Tibial nerve (tissue), 4 donors: ENCODE measurements around the gene GMCL2. TPM values are rescaled to one million over a fixed set of nuclear protein-coding genes. Genes with fewer than 3 reads are reported as not detected.

Experiments used
- DNase-seq, 2 donors: peaks; one replicate each; pipeline ENCODE4 v3.0.0-alpha.2; 2019; ENCODE audit warnings: low spot score in 2 of 2
- H3K27ac ChIP-seq, 4 donors: fragments of 200-600 bp; sonication (generic) in 3 of 4; one replicate each; pipeline ENCODE4 v1.5.1; 2017 to 2019; ENCODE audit warnings: mild to moderate bottlenecking in 1 of 4
- H3K27me3 ChIP-seq, 2 donors: fragments of 200-600 bp; sonication (generic) in 1 of 2; one replicate each; pipeline versions ENCODE4 v1.5.1 to v1.6.0; 2017 to 2019
- H3K36me3 ChIP-seq, 3 donors: fragments of 200-600 bp; sonication (generic); one replicate each; pipeline ENCODE4 v1.5.1; 2018 to 2019
- H3K4me1 ChIP-seq, 4 donors: fragments of 200-600 bp; sonication (generic) in 3 of 4; one replicate each; pipeline ENCODE4 v1.5.1; 2017 to 2019
- H3K4me3 ChIP-seq, 4 donors: fragments of 200-600 bp; sonication (generic) in 3 of 4; one replicate each; pipeline ENCODE4 v1.5.1; 2017 to 2019; ENCODE audit warnings: mild to moderate bottlenecking in 1 of 4, moderate library complexity in 1 of 4
- H3K9me3 ChIP-seq, 4 donors: fragments of 200-600 bp; sonication (generic) in 3 of 4; one replicate each; pipeline ENCODE4 v1.5.1; 2017 to 2019
- EP300 ChIP-seq, 2 donors: sonication (generic); formaldehyde crosslinking; IDR thresholded peaks; one replicate each; pipeline ENCODE4 v1.6.1; 2017; ENCODE audit warnings: antibody characterized with exemption in 2 of 2, mild to moderate bottlenecking in 1 of 2
- POLR2A ChIP-seq, 2 donors: fragments of 450-650 bp; IDR thresholded peaks; one replicate each; pipeline ENCODE4 v1.6.1; 2017; ENCODE audit warnings: antibody characterized with exemption in 2 of 2, mild to moderate bottlenecking in 2 of 2, moderate library complexity in 2 of 2
- WGBS, 2 donors: methylation state at CpG; one replicate each; pipeline ENCODE4 v1.1.5; 2018; 5-methylcytosine and 5-hydroxymethylcytosine counted together
- total RNA-seq, 4 donors: library from RNA; depleted of rRNA; stranded (reverse); fragments of >200 nt; gene quantifications; one replicate each; pipeline ENCODE4 v1.1.0, GENCODE V29; 2016
- TF ChIP-seq, protein P1 (sequence below), 5 experiments: fragments of 200-600 bp in 3 of 5; fragments of 450-650 bp in 2 of 5; sonication (generic) in 3 of 5; IDR thresholded peaks; one replicate each; pipeline ENCODE4 v1.5.1; 2016 to 2019; ENCODE audit warnings: antibody characterized with exemption in 5 of 5, mild to moderate bottlenecking in 3 of 5, moderate library complexity in 2 of 5

The GMCL2 gene
- total RNA-seq, 4 donors from 2014 or later: not detected

DNA sequence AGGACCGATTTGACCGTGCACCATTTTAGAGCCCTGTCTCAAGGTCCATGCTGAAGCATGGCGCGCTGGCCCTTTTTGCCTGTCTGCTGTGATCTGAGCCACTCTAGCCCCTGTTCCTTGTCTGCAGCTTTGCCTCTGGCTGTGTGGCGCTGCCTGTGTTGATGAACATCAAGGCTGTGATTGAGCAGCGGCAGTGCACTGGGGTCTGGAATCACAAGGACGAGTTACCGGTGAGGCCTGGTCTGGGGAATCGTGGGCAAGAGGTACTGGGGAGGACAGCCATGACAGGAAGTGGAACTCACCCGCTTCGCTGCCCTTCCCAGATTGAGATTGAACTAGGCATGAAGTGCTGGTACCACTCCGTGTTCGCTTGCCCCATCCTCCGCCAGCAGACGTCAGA, 39.8 kb downstream of the GMCL2 start:
- no peak for DNase-seq
- 83 to 88% methylated on average over 15 of the region's 15 CpGs for WGBS, 2 donors
- H3K36me3 ChIP-seq: peaks cover 0 to 93% (median 28%) of the 10 kb centered on the region in 3 donors

GRCh38 chr5:178145965-178146820, 41.0 kb downstream of the GMCL2 start:
- WGBS, 2 donors: 57 to 73% methylated on average over 9 to 13 of the region's 14 CpGs
- no peaks in the 10 kb centered on the region for H3K9me3 ChIP-seq
- H3K4me3 ChIP-seq: no peak overlapping the region
- H3K27ac ChIP-seq: no peak overlapping the region
- H3K27me3 ChIP-seq: no peaks in the 10 kb centered on the region
- no peak for TF ChIP-seq EP300 (IDR thresholded peaks at IDR 0.05)
- TF ChIP-seq, protein P1, sequence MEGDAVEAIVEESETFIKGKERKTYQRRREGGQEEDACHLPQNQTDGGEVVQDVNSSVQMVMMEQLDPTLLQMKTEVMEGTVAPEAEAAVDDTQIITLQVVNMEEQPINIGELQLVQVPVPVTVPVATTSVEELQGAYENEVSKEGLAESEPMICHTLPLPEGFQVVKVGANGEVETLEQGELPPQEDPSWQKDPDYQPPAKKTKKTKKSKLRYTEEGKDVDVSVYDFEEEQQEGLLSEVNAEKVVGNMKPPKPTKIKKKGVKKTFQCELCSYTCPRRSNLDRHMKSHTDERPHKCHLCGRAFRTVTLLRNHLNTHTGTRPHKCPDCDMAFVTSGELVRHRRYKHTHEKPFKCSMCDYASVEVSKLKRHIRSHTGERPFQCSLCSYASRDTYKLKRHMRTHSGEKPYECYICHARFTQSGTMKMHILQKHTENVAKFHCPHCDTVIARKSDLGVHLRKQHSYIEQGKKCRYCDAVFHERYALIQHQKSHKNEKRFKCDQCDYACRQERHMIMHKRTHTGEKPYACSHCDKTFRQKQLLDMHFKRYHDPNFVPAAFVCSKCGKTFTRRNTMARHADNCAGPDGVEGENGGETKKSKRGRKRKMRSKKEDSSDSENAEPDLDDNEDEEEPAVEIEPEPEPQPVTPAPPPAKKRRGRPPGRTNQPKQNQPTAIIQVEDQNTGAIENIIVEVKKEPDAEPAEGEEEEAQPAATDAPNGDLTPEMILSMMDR (IDR thresholded peaks at IDR 0.05): peak; percentile 34 to 66 (median 43)
- peaks cover 0 to 18% (median 0%) of the 10 kb centered on the region in 4 donors for H3K4me1 ChIP-seq
- H3K36me3 ChIP-seq: peaks cover 0 to 100% (median 28%) of the 10 kb centered on the region in 3 donors
- DNase-seq: peak in 1 of 2 donors; percentile 59

More for the DNA sequence above, 39.8 kb downstream of the GMCL2 start:
- Histone ChIP-seq H3K9me3 (no peaks in the 10 kb centered on the region), H3K4me1 (peaks cover 0 to 30% (median 5%) of the 10 kb centered on the region in 4 donors), H3K4me3 (no peak overlapping the region), H3K27ac (no peak overlapping the region), H3K27me3 (no peaks in the 10 kb centered on the region)
- TF ChIP-seq POLR2A (IDR thresholded peaks at IDR 0.05): no peak
- no peak for TF ChIP-seq EP300 (IDR thresholded peaks at IDR 0.05)
- TF ChIP-seq, protein P1 (IDR thresholded peaks at IDR 0.05): no peak

GRCh38 chr5:178143901-178144300, 43.3 kb downstream of the GMCL2 start:
- no peak for DNase-seq
- Histone ChIP-seq H3K36me3 (peaks cover 0 to 97% (median 27%) of the 10 kb centered on the region in 3 donors), H3K4me1 (peaks cover 0 to under 1% (median 0%) of the 10 kb centered on the region in 4 donors), H3K4me3 (no peak overlapping the region), H3K27ac (no peak overlapping the region), H3K9me3 (no peaks in the 10 kb centered on the region), H3K27me3 (no peaks in the 10 kb centered on the region)
- TF ChIP-seq POLR2A (IDR thresholded peaks at IDR 0.05) (no peak), EP300 (IDR thresholded peaks at IDR 0.05) (no peak)
- TF ChIP-seq, protein P1 (IDR thresholded peaks at IDR 0.05): no peak
- WGBS, 2 donors: 68 to 75% methylated on average over 6 to 7 of the region's 10 CpGs

DNA sequence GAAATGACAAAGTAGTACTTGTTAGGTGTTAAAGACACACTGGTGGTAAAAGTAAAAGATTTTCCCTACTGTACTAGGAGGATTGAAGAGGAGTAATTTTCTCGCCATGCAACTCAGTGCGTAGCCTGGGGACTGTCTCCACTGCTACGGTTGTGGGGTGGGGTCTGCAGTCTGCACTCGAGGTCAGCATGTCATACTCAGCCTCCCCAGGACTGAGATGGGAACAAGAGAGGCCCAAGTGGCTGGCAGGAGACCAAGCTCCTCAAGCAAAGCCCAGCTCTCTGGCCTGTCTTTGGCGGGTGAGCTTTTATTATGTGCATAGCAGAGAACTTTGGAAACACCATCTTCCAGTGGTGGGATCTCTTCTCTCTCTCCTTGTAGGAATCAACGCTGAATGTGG, 43.9 kb downstream of the GMCL2 start:
- no peaks in the 10 kb centered on the region for H3K27me3 ChIP-seq
- no peaks in the 10 kb centered on the region for H3K4me1 ChIP-seq
- H3K9me3 ChIP-seq: no peaks in the 10 kb centered on the region
- peaks cover 0 to 96% (median 21%) of the 10 kb centered on the region in 3 donors for H3K36me3 ChIP-seq
- no peak for DNase-seq
- H3K4me3 ChIP-seq: no peak overlapping the region
- WGBS, 2 donors: 83 to 86% methylated on average over 6 of the region's 6 CpGs
- TF ChIP-seq EP300 (IDR thresholded peaks at IDR 0.05): no peak
- TF ChIP-seq POLR2A (IDR thresholded peaks at IDR 0.05): no peak
- TF ChIP-seq, protein P1 (IDR thresholded peaks at IDR 0.05): no peak
- no peak overlapping the region for H3K27ac ChIP-seq

DNA sequence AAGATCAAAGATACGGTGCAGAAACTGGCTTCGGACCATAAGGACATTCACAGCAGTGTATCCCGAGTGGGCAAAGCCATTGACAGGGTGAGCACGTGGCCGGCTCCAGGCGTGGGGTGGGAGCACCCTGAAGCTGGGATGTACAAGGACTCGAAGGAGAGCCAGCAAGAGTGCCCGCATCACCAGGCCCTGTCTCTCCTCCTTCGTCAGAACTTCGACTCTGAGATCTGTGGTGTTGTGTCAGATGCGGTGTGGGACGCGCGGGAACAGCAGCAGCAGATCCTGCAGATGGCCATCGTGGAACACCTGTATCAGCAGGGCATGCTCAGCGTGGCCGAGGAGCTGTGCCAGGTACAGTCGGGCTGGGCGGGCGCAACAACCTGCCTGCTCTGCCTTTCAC, 44.5 kb downstream of the GMCL2 start:
- no peaks in the 10 kb centered on the region for H3K9me3 ChIP-seq
- TF ChIP-seq, protein P1 (IDR thresholded peaks at IDR 0.05): no peak
- TF ChIP-seq EP300 (IDR thresholded peaks at IDR 0.05) (no peak), POLR2A (IDR thresholded peaks at IDR 0.05) (no peak)
- H3K27ac ChIP-seq: no peak overlapping the region
- WGBS, 2 donors: 91 to 96% methylated on average over 20 of the region's 20 CpGs
- H3K4me3 ChIP-seq: no peak overlapping the region
- H3K4me1 ChIP-seq: no peaks in the 10 kb centered on the region
- no peak for DNase-seq
- H3K36me3 ChIP-seq: peaks cover 0 to 96% (median 15%) of the 10 kb centered on the region in 3 donors
- no peaks in the 10 kb centered on the region for H3K27me3 ChIP-seq
